Kidney (tissue), 14 donors: Measurements from ENCODE around the gene NEU2. TPM values are rescaled to one million over a fixed set of nuclear protein-coding genes. Genes with fewer than 3 reads are reported as not detected.
"Not testable (repeated sequence)": the region's sequence is repeated elsewhere in the genome, so short reads cannot be mapped to it uniquely, and the experiment has no call there.

Experiments used
- DNase-seq, 5 donors: peaks; one replicate each; pipeline ENCODE4 v3.0.0-alpha.2; 2013 to 2020
- FAIRE-seq: peaks from 2 replicates; lab custom pipeline; 2012; peaks lifted over from hg19 to GRCh38; lab: Jason Lieb, UNC
- H3K27ac ChIP-seq, 2 donors: one replicate each; pipeline ENCODE4 v1.7.0; 2013; ENCODE audit warnings: low read depth in 2 of 2, low read length in 2 of 2, inconsistent platforms in 1 of 2
- H3K27me3 ChIP-seq: one replicate; pipeline ENCODE4 v1.7.1; 2013; ENCODE audit warnings: low read length, inconsistent platforms; ENCODE audit not compliant: control insufficient read depth, insufficient read depth
- H3K36me3 ChIP-seq, 3 donors: one replicate each; pipeline versions ENCODE4 v1.7.0 to v1.7.1; 2013; ENCODE audit warnings: low read length in 3 of 3, control low read depth in 1 of 3, inconsistent platforms in 1 of 3; ENCODE audit not compliant: insufficient read depth in 3 of 3, control insufficient read depth in 2 of 3
- H3K4me1 ChIP-seq, 3 donors: one replicate each; pipeline versions ENCODE4 v1.7.0 to v1.7.1; 2013; ENCODE audit warnings: low read length in 3 of 3, inconsistent platforms in 1 of 3, low read depth in 1 of 3; ENCODE audit not compliant: control insufficient read depth in 2 of 3, insufficient read depth in 2 of 3
- H3K4me3 ChIP-seq, 3 donors: one replicate each; pipeline versions ENCODE4 v1.7.0 to v1.8.1; 2013; ENCODE audit warnings: low read length in 3 of 3, control low read depth in 1 of 3, inconsistent platforms in 1 of 3
- H3K9ac ChIP-seq, 3 donors: one replicate each; pipeline versions ENCODE4 v1.7.0 to v1.7.1; 2013; ENCODE audit warnings: low read length in 3 of 3, control low read depth in 1 of 3, inconsistent platforms in 1 of 3
- H3K9me3 ChIP-seq, 3 donors: one replicate each; pipeline versions ENCODE4 v1.7.0 to v1.7.1; 2013; ENCODE audit warnings: low read length in 3 of 3, control low read depth in 1 of 3, inconsistent platforms in 1 of 3; ENCODE audit not compliant: control insufficient read depth in 2 of 3, insufficient read depth in 1 of 3
- CTCF ChIP-seq: IDR thresholded peaks from 3 replicates; pipeline ENCODE4 v1.5.1; 2012; ENCODE audit warnings: mild to moderate bottlenecking, moderate library complexity, borderline replicate concordance; ENCODE audit not compliant: insufficient read depth; ENCODE audit errors: extremely low read depth
- intact Hi-C: fragments of 100-400 bp; cut with DNase I; formaldehyde crosslinking; loops from one replicate; pipeline ENCODE4 v1.11.1; 2022
- polyA plus RNA-seq: library from polyadenylated mRNA; stranded (reverse); fragments of 350-450 nt; fragmentation: Illumina TruSeq; extraction: RNeasy Lipid Tissue Mini Kit (QIAGEN cat#74804); gene quantifications from one replicate; pipeline ENCODE4 v1.2.3, GENCODE V29; 2014; ENCODE audit warnings: low read depth, low replicate concordance; ENCODE audit not compliant: insufficient read depth
- total RNA-seq: library from RNA; stranded (reverse); fragmentation: NEBNext Ultra II Directional; extraction: Animal tissue kit (Norgen Biotek cat#: 25700); gene quantifications from one replicate; pipeline ENCODE4 v1.2.1, GENCODE V29; 2021
- donor health status: control.
- donor health status: control.
- donor health status: control.
- donor health status: control.
- donor health status: control.
- donor health status: DM: yes; HTN: yes; CAD: no.
- donor health status: Normal renal cell carcinoma (clear cell type).

The NEU2 gene
- total and polyA plus RNA-seq, 2 donors from 2014 or later, result not detected

GRCh38 chr2:233013027-233013461, 19.4 kb upstream of the NEU2 start, which contains the start of gene NGEF:
TSS of gene NGEF (minus strand) at chr2:233013256. CDS start at chr2:232974890, 38,366 bp downstream.
- H3K9me3 ChIP-seq, result no peaks in the 10 kb centered on the region
- DNase-seq (no peak), FAIRE-seq (no peak)
- no peak for TF ChIP-seq CTCF
- H3K4me3 ChIP-seq, result peak within 1 kb of the TSS in 2 of 3 donors; percentile 56 to 63
- intact Hi-C loops, result no loop called here
- no peaks in the 10 kb centered on the region for H3K36me3 ChIP-seq
- peak within 1 kb of the TSS in 1 of 3 donors; percentile 67 for H3K9ac ChIP-seq
- H3K27ac ChIP-seq, result peak within 1 kb of the TSS; percentile 71 to 85
- no peaks in the 10 kb centered on the region for H3K27me3 ChIP-seq
- peaks cover 0 to 16% (median 3%) of the 10 kb centered on the region in 3 donors for H3K4me1 ChIP-seq

- no peak overlapping the region for H3K4me3 ChIP-seq
- TF ChIP-seq CTCF, result no peak
- H3K27me3 ChIP-seq, result no peaks in the 10 kb centered on the region
- H3K27ac ChIP-seq, result no peak overlapping the region
- intact Hi-C loops, result no loop called here
- H3K9me3 ChIP-seq, result no peaks in the 10 kb centered on the region
- DNase-seq (no peak), FAIRE-seq (no peak)
- no peak overlapping the region for H3K9ac ChIP-seq
- H3K4me1 ChIP-seq, result peaks cover 0 to 13% (median 0%) of the 10 kb centered on the region in 3 donors
- H3K36me3 ChIP-seq, result no peaks in the 10 kb centered on the region
These were observed 18.8 kb upstream of the NEU2 start for GRCh38 chr2:233013650-233014049.

GRCh38 chr2:233015019-233015645, 17.3 kb upstream of the NEU2 start:
- intact Hi-C loops, result no loop called here
- Histone ChIP-seq H3K27me3 (no peaks in the 10 kb centered on the region), H3K9me3 (no peaks in the 10 kb centered on the region), H3K36me3 (no peaks in the 10 kb centered on the region), H3K4me3 (no peak overlapping the region), H3K27ac (no peak overlapping the region), H3K9ac (no peak overlapping the region), H3K4me1 (peaks cover 0 to 7% (median 0%) of the 10 kb centered on the region in 3 donors)
- FAIRE-seq (no peak), DNase-seq (no peak)
- no peak for TF ChIP-seq CTCF

- Histone ChIP-seq H3K9me3 (no peaks in the 10 kb centered on the region), H3K4me3 (no peak overlapping the region), H3K9ac (no peak overlapping the region), H3K27me3 (no peaks in the 10 kb centered on the region), H3K36me3 (no peaks in the 10 kb centered on the region), H3K4me1 (no peaks in the 10 kb centered on the region), H3K27ac (no peak overlapping the region)
- DNase-seq (no peak), FAIRE-seq (no peak)
- no peak for TF ChIP-seq CTCF
- intact Hi-C loops, result no loop called here
These were observed 14.5 kb upstream of the NEU2 start for GRCh38 chr2:233017947-233018346.

- H3K36me3 ChIP-seq, H3K4me1 ChIP-seq, H3K27me3 ChIP-seq, H3K4me3 ChIP-seq, H3K9me3 ChIP-seq, DNase-seq, H3K9ac ChIP-seq, H3K27ac ChIP-seq, intact Hi-C loops, FAIRE-seq: not testable (repeated sequence)
These were observed 12.9 kb upstream of the NEU2 start for GRCh38 chr2:233019610-233020009.
